ENCODE measurements around the gene DSCAM. TPM values are rescaled to one million over a fixed set of nuclear protein-coding genes. Genes with fewer than 3 reads are reported as not detected.

DSCAM gene
- total RNA-seq, 2 experiments from 2014 or later, result not detected

DNA sequence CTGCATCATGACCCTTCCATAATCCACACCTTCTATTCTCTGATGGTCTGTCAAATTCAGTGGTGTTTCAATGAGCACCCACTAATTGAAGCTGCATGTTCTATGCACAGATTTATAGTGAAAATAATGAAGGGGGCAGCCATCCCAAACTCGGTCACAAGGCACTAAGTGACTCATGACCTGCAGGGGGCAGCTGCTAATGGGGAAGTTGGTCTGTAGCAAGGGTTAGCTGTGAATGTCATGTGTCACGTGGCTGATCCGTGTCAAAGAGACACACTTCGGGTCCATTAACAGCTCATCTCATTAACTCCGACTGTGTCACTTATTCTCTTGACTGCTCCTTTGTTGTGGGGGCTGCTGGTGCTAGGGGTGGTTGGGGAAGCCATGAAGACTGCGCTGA is 673.1 kb downstream of the DSCAM start:
- H3K4me3 ChIP-seq (ENCODE audit: low read length), result no peak overlapping the region
- CTCF ChIA-PET, result no interaction called here
- intact Hi-C loops (cut with DNase I, micrococcal nuclease), result no loop called here
- peaks cover 6% of the 10 kb centered on the region for H3K27me3 Mint-ChIP-seq
- H3K9me3 Mint-ChIP-seq, result peaks cover 3% of the 10 kb centered on the region
- H3K36me3 ChIP-seq (ENCODE audit: insufficient read depth, low read length), result no peaks in the 10 kb centered on the region
- H3K27me3 ChIP-seq (ENCODE audit: control insufficient read depth in 1 of 2, insufficient read depth in 2 of 2, low read length in 2 of 2), result no peaks in the 10 kb centered on the region
- H3K4me3 Mint-ChIP-seq, result no peak overlapping the region
- ATAC-seq (ENCODE audit: poor library complexity) (no peak), DNase-seq (no peak)
- H3K27ac Mint-ChIP-seq, result no peak overlapping the region
- H3K9me3 ChIP-seq (ENCODE audit: control insufficient read depth in 1 of 2, insufficient read depth in 1 of 2, low read length in 2 of 2), result peaks cover 0 to 10% of the 10 kb centered on the region in 2 experiments
- H3K27ac ChIP-seq (ENCODE audit: low read depth in 1 of 2, low read length in 2 of 2), result no peak overlapping the region
- TF ChIP-seq, protein P1, sequence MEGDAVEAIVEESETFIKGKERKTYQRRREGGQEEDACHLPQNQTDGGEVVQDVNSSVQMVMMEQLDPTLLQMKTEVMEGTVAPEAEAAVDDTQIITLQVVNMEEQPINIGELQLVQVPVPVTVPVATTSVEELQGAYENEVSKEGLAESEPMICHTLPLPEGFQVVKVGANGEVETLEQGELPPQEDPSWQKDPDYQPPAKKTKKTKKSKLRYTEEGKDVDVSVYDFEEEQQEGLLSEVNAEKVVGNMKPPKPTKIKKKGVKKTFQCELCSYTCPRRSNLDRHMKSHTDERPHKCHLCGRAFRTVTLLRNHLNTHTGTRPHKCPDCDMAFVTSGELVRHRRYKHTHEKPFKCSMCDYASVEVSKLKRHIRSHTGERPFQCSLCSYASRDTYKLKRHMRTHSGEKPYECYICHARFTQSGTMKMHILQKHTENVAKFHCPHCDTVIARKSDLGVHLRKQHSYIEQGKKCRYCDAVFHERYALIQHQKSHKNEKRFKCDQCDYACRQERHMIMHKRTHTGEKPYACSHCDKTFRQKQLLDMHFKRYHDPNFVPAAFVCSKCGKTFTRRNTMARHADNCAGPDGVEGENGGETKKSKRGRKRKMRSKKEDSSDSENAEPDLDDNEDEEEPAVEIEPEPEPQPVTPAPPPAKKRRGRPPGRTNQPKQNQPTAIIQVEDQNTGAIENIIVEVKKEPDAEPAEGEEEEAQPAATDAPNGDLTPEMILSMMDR (IDR thresholded peaks at IDR 0.05), result no peak
- H3K36me3 Mint-ChIP-seq (ENCODE audit: low read depth), result no peaks in the 10 kb centered on the region
- POLR2A ChIA-PET, result no interaction called here
- no peaks in the 10 kb centered on the region for H3K4me1 ChIP-seq (ENCODE audit: insufficient read depth, low read length)
- no peaks in the 10 kb centered on the region for H3K4me1 Mint-ChIP-seq (ENCODE audit: low read depth)

- Mint-ChIP-seq H3K27ac (no peak overlapping the region), H3K4me1 (ENCODE audit: low read depth) (no peaks in the 10 kb centered on the region), H3K9me3 (peaks cover 3% of the 10 kb centered on the region), H3K36me3 (ENCODE audit: low read depth) (no peaks in the 10 kb centered on the region), H3K4me3 (no peak overlapping the region), H3K27me3 (no peaks in the 10 kb centered on the region)
- ChIA-PET CTCF (no interaction called here), POLR2A (no interaction called here)
- Histone ChIP-seq H3K27me3 (ENCODE audit: control insufficient read depth in 1 of 2, insufficient read depth in 2 of 2, low read length in 2 of 2) (no peaks in the 10 kb centered on the region), H3K36me3 (ENCODE audit: insufficient read depth, low read length) (no peaks in the 10 kb centered on the region), H3K9me3 (ENCODE audit: control insufficient read depth in 1 of 2, insufficient read depth in 1 of 2, low read length in 2 of 2) (peaks cover 0 to 15% of the 10 kb centered on the region in 2 experiments), H3K27ac (ENCODE audit: low read depth in 1 of 2, low read length in 2 of 2) (no peak overlapping the region), H3K4me1 (ENCODE audit: insufficient read depth, low read length) (no peaks in the 10 kb centered on the region), H3K4me3 (ENCODE audit: low read length) (no peak overlapping the region)
- DNase-seq, result no peak
- no peak for ATAC-seq (ENCODE audit: poor library complexity)
- intact Hi-C loops (cut with DNase I, micrococcal nuclease), result no loop called here
- TF ChIP-seq, protein P1 (IDR thresholded peaks at IDR 0.05), result no peak
These were observed 677.0 kb downstream of the DSCAM start for GRCh38 chr21:40169971-40170370.

DNA sequence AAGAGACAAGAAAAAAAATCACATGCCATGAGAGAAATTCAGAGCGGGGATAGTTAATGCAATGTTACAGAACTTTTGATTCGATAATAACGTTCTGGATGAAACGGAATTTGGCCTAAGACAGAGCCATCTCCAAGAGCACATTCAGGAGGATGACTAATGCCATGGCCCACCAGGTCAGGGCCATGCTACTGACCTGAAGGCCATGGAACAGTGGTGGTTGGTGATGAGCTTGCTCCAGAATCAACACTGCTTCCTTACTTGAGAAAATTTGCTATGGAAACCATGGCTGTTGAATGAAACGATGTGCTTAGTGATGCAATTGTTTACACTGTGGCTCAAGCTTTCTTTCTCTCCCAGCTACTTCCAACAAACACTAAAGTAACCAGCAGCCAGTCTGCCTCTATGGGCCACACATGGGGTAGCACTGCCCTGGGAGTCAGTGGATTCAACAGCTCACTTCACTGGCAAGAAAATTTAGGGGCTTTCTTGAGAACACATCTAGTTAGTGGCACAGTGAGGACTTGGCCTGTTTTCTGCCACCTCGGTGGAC is 680.6 kb downstream of the DSCAM start:
- ATAC-seq (ENCODE audit: poor library complexity), result no peak
- Histone ChIP-seq H3K36me3 (ENCODE audit: insufficient read depth, low read length) (no peaks in the 10 kb centered on the region), H3K4me3 (ENCODE audit: low read length) (no peak overlapping the region), H3K27ac (ENCODE audit: low read depth in 1 of 2, low read length in 2 of 2) (no peak overlapping the region), H3K4me1 (ENCODE audit: insufficient read depth, low read length) (no peaks in the 10 kb centered on the region), H3K9me3 (ENCODE audit: control insufficient read depth in 1 of 2, insufficient read depth in 1 of 2, low read length in 2 of 2) (peaks cover 0 to 14% of the 10 kb centered on the region in 2 experiments), H3K27me3 (ENCODE audit: control insufficient read depth in 1 of 2, insufficient read depth in 2 of 2, low read length in 2 of 2) (no peaks in the 10 kb centered on the region)
- H3K27me3 Mint-ChIP-seq, result no peaks in the 10 kb centered on the region
- no peak for DNase-seq
- POLR2A ChIA-PET, result no interaction called here
- TF ChIP-seq, protein P1 (IDR thresholded peaks at IDR 0.05), result no peak
- CTCF ChIA-PET, result no interaction called here
- H3K9me3 Mint-ChIP-seq, result no peaks in the 10 kb centered on the region
- no peaks in the 10 kb centered on the region for H3K36me3 Mint-ChIP-seq (ENCODE audit: low read depth)
- no peak overlapping the region for H3K4me3 Mint-ChIP-seq
- intact Hi-C loops (cut with DNase I, micrococcal nuclease), result no loop called here
- no peak overlapping the region for H3K27ac Mint-ChIP-seq
- H3K4me1 Mint-ChIP-seq (ENCODE audit: low read depth), result no peaks in the 10 kb centered on the region
